Measurements from ENCODE around the gene ATM.

Gene ATM

GRCh38 chr11:108222574-108223347 lies at the start of gene ATM, which contains the start of gene NPAT:
TSS of gene ATM (plus strand) at chr11:108223067. CDS start at chr11:108227625, 4,558 bp downstream.
TSS of gene NPAT (minus strand) at chr11:108222638. CDS start at chr11:108222536, 102 bp downstream.
- DNase-seq: peak; percentile 92

DNA sequence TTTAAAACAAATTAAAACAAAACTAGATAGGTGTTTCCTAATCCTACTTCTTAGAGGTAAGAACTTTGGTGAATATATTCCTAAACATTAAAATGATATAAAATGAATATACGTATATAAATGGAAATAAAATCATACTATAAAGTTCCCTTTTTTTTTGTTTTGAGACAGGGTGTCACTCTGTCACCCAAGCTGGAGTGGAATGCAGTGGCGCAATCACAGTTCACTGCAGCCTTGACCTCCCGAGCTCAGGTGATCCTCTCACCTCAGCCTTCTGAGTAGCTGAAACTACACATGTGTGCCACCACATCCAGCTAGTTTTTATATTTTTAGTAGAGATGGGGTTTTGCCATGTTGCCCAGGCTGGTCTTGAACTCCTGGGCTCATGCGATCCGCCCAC lies 45.3 kb upstream of the ATM start:
- no peak for DNase-seq

DNA sequence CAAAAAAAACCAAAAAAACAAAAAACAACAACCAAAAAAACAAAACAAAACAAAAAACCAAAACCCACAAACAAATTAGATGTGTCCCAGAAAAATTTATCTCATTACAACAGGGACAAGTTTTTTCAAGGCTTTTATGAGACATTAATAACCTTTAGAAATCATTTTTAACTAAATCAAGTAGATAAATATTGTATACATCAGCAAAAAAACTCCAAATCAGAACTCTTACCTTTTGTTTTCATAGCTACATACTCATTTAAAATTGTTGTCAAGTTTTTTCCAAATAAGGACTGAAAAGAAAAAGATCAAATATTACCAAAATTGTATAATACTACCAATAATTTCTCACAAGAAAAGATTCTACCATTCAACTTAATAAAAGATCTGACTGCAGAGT lies 29.1 kb upstream of the ATM start:
- no peak for DNase-seq

DNA sequence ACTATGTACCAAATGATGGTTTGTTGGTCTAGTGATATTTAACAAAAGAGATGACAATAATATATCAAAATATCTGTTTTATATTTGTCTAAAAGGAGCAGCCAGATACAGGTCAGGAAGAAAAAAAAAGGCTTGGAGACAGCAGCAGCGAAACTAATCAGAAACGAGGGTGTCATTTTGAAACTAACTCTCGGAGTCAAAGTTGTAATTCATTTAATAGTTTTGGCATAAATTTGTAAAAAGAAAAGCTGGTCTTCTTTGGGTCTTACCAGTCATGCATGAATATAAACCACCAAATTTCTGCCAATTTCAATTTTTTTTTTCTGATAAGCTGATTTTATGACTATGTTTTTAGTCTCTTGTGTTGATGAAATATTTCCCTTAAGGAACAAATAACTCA lies 26.0 kb upstream of the ATM start:
- no peak for DNase-seq

GRCh38 chr11:108197351-108197750 lies 25.5 kb upstream of the ATM start:
- DNase-seq: no peak

DNA sequence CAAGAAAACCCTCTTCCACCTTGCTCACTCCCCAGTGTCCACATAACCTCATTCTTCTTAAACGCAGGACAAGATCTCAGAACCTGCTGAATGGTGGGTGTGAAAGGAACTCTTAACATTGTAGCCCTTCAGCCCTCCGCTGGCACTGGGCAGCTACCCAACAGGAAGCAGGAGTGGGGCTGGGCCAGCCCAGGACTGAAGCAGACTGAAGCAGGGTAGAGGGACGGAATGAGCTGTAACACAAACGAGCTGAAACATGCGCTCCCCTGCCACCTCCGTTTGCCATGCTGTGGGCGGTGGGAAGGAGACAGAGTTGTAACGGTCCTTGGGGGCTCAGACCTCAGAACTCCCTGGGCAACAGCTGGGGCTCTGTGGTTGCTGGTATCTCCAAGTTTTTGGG lies 24.0 kb upstream of the ATM start:
- DNase-seq: no peak

DNA sequence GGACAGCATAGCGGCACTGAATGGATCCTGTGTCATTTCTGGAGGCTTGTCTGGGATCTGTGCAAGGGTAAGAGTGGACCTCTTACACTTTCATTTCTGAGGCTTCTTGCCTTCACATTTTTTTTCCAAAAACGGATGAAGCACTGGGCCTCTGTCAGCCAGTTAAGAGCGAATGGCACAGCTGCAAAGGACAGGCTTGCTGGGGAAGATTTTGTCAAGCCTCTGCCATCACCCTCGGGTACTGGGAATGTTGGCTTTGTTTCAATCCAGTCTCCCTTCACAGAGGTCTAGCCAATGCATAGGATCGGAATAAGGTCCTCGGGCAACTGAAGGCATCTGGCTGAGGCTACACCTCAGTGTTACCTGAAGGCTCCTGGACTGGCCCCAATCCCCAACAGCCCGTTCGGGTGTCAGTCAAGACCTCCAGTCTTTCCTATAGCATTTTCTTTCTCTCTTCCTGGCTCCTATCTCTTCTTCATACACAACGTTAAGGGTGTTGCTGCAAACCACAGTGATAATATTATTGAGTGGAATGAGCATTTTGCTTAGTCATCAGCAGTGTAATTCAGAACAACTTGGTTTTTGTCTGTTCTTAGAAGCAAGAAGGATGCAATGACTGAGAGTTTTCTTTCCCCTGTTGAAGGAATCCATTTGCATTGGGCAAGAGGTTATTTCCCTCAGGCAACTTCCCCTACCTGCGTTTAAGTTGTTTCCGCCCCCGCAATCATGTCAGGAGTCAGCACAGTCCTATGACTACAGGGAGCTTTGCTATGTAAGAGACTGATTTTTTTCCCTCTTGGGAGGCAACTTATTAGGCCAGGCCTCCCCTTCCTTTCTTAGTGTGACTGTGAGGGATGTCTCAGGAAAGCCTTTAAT lies 23.2 kb upstream of the ATM start:
- DNase-seq: no peak

DNA sequence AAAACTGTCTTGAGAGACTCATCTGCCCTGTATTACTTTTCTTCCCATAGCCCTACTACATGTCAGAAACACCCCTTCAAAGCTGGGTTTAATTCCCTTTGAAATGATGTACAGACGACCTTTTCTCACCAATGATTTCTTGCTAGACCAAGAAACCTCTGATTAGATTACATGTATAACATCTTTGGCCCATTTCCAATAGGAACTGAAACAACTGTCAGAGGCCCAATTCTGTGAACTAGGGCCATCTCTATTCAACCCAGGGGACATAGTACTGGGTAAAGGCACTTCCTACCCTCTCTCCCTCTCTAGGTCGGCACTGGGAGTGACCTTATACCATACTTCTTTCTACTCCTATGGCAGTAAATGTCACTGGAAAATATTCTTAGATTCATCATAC lies 19.8 kb upstream of the ATM start:
- no peak for DNase-seq

GRCh38 chr11:108204376-108204775 lies 18.5 kb upstream of the ATM start:
- DNase-seq: no peak

DNA sequence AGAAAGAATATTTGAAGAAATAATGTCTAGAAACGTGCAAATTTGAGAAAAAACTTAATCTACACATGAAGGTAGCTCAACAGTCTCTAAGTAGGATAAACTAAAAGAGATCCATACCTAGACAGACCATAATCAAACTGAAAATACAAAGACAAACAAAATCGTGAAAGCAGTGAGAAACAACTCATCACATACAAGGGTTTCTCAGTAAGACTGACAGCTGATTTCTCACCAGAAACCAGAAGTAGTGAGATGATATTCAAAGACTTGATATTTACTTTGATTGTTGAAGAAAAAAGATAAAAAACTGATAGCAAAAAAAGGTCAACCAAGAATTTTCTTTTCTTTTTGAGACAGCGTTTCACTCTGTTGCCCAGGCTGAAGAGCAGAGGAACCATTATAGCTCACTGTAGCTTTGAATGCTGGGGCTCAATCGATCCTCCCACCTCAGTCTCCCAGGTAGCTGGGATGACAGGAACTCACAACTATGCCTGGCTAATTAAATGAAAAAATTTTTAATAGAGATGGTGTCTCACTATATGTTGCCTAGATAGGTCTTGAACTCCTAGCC lies 17.9 kb upstream of the ATM start:
- DNase-seq: no peak

- no peak for DNase-seq
Observed at GRCh38 chr11:108206171-108206570, 16.7 kb upstream of the ATM start.

DNA sequence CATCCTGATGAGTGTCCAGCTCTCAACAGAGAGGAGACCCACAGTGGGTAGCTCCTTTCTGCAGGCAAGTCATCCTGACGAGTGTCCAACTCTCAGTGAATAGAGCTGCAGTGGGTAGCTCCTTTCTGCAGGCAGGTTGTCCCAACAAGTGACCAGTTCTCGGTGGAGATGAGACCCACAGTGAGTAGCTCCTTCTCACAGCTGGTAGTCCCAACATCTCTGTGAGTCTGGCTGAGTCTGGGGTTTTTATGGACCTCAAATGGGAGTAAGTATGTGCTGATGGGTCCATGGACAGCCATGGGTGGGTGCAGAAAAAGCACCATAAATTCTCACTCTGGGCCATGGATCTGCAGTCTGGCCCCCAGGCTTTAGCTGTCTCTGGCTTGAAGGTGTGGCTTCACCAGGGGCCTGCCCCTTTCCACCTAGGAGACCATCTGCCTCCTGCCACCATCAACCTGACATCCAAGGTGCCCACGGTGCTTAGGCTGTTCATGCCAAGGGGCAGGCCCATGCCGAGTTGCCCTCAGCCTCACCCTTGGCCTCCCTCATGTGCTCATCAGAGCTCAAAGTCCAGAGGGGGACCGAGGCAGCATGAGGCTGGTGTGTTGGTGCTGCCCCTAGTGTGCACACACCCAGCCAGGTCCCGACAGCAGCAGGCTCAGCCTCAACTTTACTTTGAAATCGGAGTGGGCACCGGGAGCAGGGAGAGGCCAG lies 15.7 kb upstream of the ATM start:
- no peak for DNase-seq

GRCh38 chr11:108207683-108208060 lies 15.2 kb upstream of the ATM start:
- DNase-seq: no peak

GRCh38 chr11:108210441-108210840 lies 12.4 kb upstream of the ATM start:
- no peak for DNase-seq

DNA sequence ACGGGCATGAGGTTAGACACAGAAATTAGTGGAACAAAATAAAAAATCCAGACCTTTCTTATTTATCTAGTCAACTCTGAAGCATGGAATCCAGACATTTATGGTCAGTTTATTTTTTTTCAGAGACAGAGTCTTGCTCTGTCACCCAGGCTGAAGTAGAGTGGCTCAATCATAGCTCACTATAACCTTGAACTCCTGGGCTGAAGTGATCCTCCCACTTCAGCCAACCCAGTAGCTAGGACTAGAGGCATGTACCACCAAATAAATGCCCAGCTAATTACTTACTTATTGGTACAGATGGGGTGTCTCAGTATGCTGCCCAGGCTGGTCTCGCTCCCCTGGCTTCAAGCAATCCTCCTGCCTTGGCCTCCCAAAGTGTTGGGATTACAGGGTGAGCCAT lies 9.1 kb upstream of the ATM start:
- no peak for DNase-seq

DNA sequence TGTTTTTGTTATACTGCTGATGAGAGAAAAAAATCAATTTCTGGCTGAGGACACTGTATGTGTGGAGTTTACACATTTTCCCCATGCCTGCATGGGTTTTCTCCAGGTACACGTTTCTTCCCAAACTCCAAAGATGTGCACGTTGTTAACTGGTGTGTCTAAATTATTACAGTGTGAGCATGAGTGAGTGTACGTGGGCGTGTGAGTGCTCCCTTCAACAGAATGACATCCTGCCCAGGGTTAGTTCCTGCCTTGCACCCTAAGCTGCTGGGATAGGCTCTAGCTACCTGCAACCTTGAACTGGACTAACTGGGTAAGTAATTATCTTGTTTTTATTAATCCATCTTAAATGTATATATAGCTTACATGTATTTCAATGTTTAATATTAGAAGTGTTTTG lies 5.9 kb upstream of the ATM start:
- DNase-seq: no peak

DNA sequence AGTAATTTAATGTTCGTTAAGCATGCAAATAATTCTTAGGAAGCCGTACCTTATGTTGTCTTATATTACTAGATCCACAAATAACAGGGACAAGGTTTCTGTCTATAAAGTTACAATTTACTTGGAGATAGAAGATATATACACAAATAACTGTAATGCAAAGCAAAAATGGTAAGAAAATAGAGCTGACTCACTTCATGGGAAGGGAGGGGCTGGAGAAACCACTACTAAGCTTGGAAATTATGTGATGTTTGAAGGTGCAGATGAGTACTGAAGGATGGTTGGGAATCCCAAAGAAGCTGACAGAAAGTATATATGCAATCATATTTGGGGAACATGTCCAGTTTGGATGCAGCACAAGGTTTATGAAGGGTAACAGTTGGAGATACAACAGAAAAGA lies 4.4 kb upstream of the ATM start:
- no peak for DNase-seq

GRCh38 chr11:108218912-108219783 lies 3.7 kb upstream of the ATM start:
- DNase-seq: no peak

DNA sequence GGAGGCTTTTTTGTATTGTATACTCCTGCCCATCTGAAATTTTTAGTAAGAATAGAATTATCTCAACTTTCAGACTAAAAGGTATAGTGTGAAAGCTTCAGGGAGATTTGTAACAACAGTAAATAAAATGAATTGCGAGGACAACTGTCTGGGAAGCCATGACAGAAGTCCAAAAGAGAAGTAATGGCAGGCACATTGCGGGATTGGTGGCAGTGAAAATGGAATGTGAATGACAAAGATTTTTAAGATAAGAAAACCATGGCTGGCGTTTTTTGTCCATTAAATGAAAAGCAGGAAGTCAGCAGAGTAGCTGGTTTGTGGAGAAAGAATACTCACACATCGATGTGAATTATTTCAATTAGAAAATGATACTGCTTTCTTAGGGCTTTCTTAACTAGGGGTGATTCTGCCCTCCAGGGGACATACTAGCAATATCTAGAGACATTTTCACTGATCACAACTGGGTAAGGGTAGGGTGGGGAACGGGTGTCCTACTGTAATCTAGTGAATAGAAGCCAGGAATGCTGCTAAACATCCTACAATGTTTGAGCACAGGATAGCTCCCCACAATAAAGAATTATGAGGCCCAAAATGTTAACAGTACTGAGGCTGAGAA lies 2.0 kb upstream of the ATM start:
- no peak for DNase-seq

GRCh38 chr11:108221371-108221770 lies 1.5 kb upstream of the ATM start:
- no peak for DNase-seq

- DNase-seq: no peak
Observed at GRCh38 chr11:108221911-108222573, 825 bp upstream of the ATM start.

All from NCI-H1694 (cell line).